HCT116 (cell line): ENCODE data around the gene PLPPR3.

ENCODE experiments used
- ATF3 ChIP-seq: IDR thresholded peaks from 2 replicates; pipeline ENCODE4 v1.6.1; 2012
- EZH2 ChIP-seq: fragments of 200-600 bp; sonication (generic); IDR thresholded peaks from 2 replicates; pipeline ENCODE4 v1.6.1; 2017; ENCODE audit warnings: antibody characterized with exemption, mixed run types
- EZH2phosphoT487 ChIP-seq: fragments of 200-600 bp; IDR thresholded peaks from 2 replicates; pipeline ENCODE4 v1.6.1; 2018; ENCODE audit warnings: antibody characterized with exemption, borderline replicate concordance
- POLR2A ChIP-seq: IDR thresholded peaks from 2 replicates; pipeline ENCODE4 v1.7.0; 2011; ENCODE audit warnings: borderline replicate concordance; ENCODE audit not compliant: insufficient read depth, insufficient read length; ENCODE audit errors: extremely low read depth
- POLR2AphosphoS5 ChIP-seq: IDR thresholded peaks from 2 replicates; pipeline ENCODE4 v1.6.1; 2011; ENCODE audit warnings: mild to moderate bottlenecking, low read depth, low read length, moderate library complexity
- RAD21 ChIP-seq: IDR thresholded peaks from 2 replicates; pipeline ENCODE4 v1.6.1; 2012; ENCODE audit warnings: low read depth, mild to moderate bottlenecking
- REST ChIP-seq: IDR thresholded peaks from 2 replicates; pipeline ENCODE4 v1.6.1; 2012; ENCODE audit warnings: low read depth
- SP1 ChIP-seq: IDR thresholded peaks from 2 replicates; pipeline ENCODE4 v1.6.1; 2012; ENCODE audit warnings: low read depth
- TCF7L2 ChIP-seq: IDR thresholded peaks from 2 replicates; pipeline ENCODE4 v1.7.0; 2011; ENCODE audit warnings: borderline replicate concordance, inconsistent platforms; ENCODE audit not compliant: insufficient read depth, insufficient read length; ENCODE audit errors: extremely low read depth
- YY1 ChIP-seq: IDR thresholded peaks from 2 replicates; pipeline ENCODE4 v1.6.1; 2011; ENCODE audit warnings: low read length, low read depth, moderate library complexity, mild to moderate bottlenecking; ENCODE audit not compliant: insufficient replicate concordance; ENCODE audit errors: extremely low read depth
- TF ChIP-seq, protein P1 (sequence below): IDR thresholded peaks from 2 replicates; pipeline ENCODE4 v1.6.1; 2011; ENCODE audit warnings: mild to moderate bottlenecking, low read length, moderate library complexity; ENCODE audit not compliant: insufficient replicate concordance; ENCODE audit errors: extremely low read depth
- TF ChIP-seq, protein P2 (sequence below), 3 experiments: fragments of 200-600 bp in 1 of 3; sonication (generic) in 1 of 3; IDR thresholded peaks in 2 of 3; conservative IDR thresholded peaks in 1 of 3; 2 replicates each; pipeline ENCODE4 v1.5.1; 2012 to 2017; ENCODE audit warnings: low read depth in 2 of 3, low read length in 2 of 3, antibody characterized with exemption in 1 of 3, borderline replicate concordance in 1 of 3, control low read depth in 1 of 3, mild to moderate bottlenecking in 1 of 3, mixed read lengths in 1 of 3, mixed run types in 1 of 3, moderate library complexity in 1 of 3; ENCODE audit not compliant: insufficient read depth in 1 of 3

DNA sequence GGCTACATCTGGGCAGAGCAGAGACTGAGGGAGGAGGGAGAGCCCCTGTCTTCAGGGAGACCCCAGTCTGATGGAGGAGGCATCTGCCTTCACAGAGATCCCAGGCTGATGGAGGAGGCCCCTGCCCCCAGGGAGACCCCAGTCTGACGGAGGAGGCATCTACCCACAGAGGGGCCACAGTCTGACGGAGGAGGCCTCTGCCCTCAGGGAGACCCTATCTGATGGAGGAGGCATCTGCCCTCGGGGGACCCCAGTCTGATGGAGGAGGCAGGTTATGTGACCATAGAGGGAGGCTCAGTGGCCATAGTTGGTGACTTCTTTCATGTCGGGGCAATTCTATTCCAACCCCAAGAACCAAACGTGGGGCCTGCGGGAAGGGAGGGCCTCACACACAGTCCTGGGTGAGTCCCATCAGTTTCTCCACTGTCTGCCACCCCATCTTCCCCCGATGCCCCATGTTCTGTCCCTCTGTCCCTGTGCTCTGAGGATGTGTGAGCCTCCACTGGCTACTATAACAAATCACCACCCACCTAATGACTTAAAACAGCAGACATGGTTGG is 56.5 kb downstream of the PLPPR3 start:
- TF ChIP-seq RAD21 = no peak
- TF ChIP-seq, protein P1, sequence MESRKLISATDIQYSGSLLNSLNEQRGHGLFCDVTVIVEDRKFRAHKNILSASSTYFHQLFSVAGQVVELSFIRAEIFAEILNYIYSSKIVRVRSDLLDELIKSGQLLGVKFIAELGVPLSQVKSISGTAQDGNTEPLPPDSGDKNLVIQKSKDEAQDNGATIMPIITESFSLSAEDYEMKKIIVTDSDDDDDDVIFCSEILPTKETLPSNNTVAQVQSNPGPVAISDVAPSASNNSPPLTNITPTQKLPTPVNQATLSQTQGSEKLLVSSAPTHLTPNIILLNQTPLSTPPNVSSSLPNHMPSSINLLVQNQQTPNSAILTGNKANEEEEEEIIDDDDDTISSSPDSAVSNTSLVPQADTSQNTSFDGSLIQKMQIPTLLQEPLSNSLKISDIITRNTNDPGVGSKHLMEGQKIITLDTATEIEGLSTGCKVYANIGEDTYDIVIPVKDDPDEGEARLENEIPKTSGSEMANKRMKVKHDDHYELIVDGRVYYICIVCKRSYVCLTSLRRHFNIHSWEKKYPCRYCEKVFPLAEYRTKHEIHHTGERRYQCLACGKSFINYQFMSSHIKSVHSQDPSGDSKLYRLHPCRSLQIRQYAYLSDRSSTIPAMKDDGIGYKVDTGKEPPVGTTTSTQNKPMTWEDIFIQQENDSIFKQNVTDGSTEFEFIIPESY = no peak
- TF ChIP-seq, protein P2, sequence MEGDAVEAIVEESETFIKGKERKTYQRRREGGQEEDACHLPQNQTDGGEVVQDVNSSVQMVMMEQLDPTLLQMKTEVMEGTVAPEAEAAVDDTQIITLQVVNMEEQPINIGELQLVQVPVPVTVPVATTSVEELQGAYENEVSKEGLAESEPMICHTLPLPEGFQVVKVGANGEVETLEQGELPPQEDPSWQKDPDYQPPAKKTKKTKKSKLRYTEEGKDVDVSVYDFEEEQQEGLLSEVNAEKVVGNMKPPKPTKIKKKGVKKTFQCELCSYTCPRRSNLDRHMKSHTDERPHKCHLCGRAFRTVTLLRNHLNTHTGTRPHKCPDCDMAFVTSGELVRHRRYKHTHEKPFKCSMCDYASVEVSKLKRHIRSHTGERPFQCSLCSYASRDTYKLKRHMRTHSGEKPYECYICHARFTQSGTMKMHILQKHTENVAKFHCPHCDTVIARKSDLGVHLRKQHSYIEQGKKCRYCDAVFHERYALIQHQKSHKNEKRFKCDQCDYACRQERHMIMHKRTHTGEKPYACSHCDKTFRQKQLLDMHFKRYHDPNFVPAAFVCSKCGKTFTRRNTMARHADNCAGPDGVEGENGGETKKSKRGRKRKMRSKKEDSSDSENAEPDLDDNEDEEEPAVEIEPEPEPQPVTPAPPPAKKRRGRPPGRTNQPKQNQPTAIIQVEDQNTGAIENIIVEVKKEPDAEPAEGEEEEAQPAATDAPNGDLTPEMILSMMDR (IDR thresholded peaks at IDR 0.05 in 2 of 3, conservative IDR thresholded peaks at IDR 0.05 in 1 of 3; ENCODE audit: borderline replicate concordance in 1 of 3, insufficient read depth in 1 of 3, low read depth in 2 of 3, low read length in 2 of 3) = no peak
- no peak for TF ChIP-seq EZH2
- TF ChIP-seq POLR2A = no peak
- no peak for TF ChIP-seq YY1
- TF ChIP-seq SP1 = no peak
- no peak for TF ChIP-seq POLR2AphosphoS5
- TF ChIP-seq EZH2phosphoT487 = no peak
- no peak for TF ChIP-seq REST
- TF ChIP-seq TCF7L2 = no peak
- no peak for TF ChIP-seq ATF3
